ENCODE results near the gene CAPN8.

The CAPN8 gene

DNA sequence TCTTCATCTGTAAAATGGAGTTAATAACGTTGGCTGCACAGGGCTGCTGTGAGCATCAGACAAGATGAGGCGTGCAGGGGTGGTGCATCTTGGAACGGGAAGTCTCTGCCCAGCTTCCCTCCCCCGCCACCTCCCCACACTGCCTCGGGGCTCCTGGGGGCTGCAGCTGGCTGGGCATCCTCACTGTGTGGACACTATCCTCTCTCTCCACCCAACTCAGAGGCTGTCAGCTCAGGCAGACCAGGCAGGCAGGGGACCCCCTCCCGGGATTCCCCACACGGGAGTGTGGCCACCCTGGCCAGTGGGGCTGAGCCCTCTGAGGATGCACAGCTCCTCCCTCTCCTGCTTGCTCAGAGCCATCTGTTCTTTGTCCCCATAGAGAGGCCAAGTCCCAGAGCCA is 149.6 kb downstream of the CAPN8 start:
- Histone ChIP-seq H3K27me3 (no peaks in the 10 kb centered on the region; the same call in 1 of the 2 replicates), H3K36me3 (no peaks in the 10 kb centered on the region), H3K4me3 (ENCODE audit: low read depth, low read length) (no peak overlapping the region), H3K4me1 (no peaks in the 10 kb centered on the region), H3K9me3 (no peaks in the 10 kb centered on the region)
- no peak for DNase-seq
- TF ChIP-seq, protein P1, sequence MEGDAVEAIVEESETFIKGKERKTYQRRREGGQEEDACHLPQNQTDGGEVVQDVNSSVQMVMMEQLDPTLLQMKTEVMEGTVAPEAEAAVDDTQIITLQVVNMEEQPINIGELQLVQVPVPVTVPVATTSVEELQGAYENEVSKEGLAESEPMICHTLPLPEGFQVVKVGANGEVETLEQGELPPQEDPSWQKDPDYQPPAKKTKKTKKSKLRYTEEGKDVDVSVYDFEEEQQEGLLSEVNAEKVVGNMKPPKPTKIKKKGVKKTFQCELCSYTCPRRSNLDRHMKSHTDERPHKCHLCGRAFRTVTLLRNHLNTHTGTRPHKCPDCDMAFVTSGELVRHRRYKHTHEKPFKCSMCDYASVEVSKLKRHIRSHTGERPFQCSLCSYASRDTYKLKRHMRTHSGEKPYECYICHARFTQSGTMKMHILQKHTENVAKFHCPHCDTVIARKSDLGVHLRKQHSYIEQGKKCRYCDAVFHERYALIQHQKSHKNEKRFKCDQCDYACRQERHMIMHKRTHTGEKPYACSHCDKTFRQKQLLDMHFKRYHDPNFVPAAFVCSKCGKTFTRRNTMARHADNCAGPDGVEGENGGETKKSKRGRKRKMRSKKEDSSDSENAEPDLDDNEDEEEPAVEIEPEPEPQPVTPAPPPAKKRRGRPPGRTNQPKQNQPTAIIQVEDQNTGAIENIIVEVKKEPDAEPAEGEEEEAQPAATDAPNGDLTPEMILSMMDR (IDR thresholded peaks at IDR 0.05; ENCODE audit: low read depth, low read length): no peak

DNA sequence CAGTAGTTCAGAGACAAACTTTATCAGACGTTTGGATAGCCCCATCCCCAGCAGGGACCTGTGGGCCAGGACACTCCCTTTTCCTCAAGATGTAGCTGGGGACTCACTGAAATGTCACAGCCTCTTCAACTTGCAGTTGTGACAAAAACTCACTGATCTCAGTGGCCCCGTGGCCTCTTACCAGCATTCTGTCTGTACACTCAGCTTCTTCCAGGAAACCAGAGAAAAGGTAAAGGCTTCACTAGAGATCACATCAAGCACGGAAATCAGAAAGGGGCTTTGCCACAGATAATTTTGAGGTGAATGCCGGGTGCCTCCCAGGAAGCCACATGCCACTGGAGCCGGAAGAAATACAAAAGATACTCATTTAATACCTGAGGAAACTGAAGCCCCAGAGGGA is 150.1 kb downstream of the CAPN8 start:
- Histone ChIP-seq H3K9me3 (no peaks in the 10 kb centered on the region; the same call in 1 of the 2 replicates), H3K4me3 (ENCODE audit: low read depth, low read length) (no peak overlapping the region), H3K36me3 (no peaks in the 10 kb centered on the region), H3K27me3 (no peaks in the 10 kb centered on the region; the same call in 1 of the 2 replicates), H3K4me1 (no peaks in the 10 kb centered on the region)
- DNase-seq: no peak
- TF ChIP-seq, protein P1 (IDR thresholded peaks at IDR 0.05; ENCODE audit: low read depth, low read length): no peak

DNA sequence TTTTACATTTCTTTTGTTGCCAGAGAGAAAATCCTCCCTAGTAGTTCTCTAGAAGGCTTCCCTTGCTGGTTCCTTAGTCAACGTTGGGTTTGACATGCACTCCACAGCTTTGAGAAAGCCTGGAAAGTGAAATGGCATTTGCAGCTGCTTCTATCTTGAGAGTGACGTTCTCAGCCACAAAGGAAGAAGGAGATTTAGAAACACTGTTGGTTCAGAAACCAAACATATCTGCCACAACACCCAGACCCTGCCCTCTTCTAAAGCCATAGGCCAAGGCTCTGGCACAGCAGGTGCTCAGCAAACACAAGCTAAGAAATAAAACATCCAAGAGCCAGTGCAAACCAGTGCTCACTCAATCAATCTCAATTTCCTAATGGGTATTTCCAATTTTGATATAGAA is 150.9 kb downstream of the CAPN8 start:
- H3K27me3 ChIP-seq: no peaks in the 10 kb centered on the region; the same call in 1 of the 2 replicates
- no peaks in the 10 kb centered on the region; the same call in 1 of the 2 replicates for H3K9me3 ChIP-seq
- TF ChIP-seq, protein P1 (IDR thresholded peaks at IDR 0.05; ENCODE audit: low read depth, low read length): no peak
- no peak for DNase-seq
- no peak overlapping the region for H3K4me3 ChIP-seq (ENCODE audit: low read depth, low read length)
- H3K36me3 ChIP-seq: no peaks in the 10 kb centered on the region
- no peaks in the 10 kb centered on the region for H3K4me1 ChIP-seq

DNA sequence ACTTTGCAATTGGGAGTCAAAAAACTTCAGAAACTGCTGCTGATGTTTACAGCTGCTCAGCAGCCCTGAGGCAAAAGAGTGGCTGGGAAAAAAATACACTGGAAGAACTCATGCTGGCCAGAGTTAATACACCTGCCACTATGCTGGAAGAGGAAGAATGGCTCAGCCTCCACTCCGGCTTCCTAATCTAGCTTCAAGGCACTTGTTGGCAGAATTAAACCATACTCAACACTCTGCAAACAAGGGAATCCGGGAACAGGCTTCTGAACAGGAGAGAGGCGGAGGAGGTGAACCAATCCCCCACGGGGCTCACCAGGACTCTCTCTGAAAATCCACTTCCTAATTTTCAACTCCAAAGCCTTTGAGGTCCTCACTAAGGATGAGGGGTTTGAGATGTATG is 152.2 kb downstream of the CAPN8 start:
- Histone ChIP-seq H3K36me3 (no peaks in the 10 kb centered on the region), H3K27me3 (no peaks in the 10 kb centered on the region; the same call in 1 of the 2 replicates), H3K4me1 (no peaks in the 10 kb centered on the region), H3K9me3 (no peaks in the 10 kb centered on the region; the same call in 1 of the 2 replicates), H3K4me3 (ENCODE audit: low read depth, low read length) (no peak overlapping the region)
- TF ChIP-seq, protein P1 (IDR thresholded peaks at IDR 0.05; ENCODE audit: low read depth, low read length): no peak
- no peak for DNase-seq

DNA sequence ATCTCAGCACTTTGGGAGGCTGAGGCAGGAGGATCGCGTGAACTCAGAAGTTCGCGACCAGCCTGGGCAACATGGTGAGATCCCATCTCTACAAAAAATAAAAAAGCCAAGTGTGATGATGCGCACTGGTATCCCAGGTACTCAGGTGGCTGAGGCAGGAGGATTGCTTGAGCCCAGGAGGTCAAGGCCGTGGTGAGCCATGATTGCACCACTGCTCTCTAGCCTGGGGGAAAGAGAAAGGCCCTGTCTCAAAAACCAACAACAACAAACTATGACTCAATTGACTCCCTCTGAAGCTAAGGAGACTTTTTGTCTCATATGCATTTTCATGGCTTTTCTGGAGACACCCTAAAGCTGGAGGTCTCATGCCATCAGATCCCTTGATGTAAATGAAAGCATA is 153.4 kb downstream of the CAPN8 start:
- TF ChIP-seq, protein P1 (IDR thresholded peaks at IDR 0.05; ENCODE audit: low read depth, low read length): no peak
- H3K4me3 ChIP-seq (ENCODE audit: low read depth, low read length): no peak overlapping the region
- H3K9me3 ChIP-seq: no peaks in the 10 kb centered on the region; the same call in 1 of the 2 replicates
- no peaks in the 10 kb centered on the region for H3K4me1 ChIP-seq
- no peaks in the 10 kb centered on the region for H3K36me3 ChIP-seq
- no peak for DNase-seq
- H3K27me3 ChIP-seq: no peaks in the 10 kb centered on the region; the same call in 1 of the 2 replicates

DNA sequence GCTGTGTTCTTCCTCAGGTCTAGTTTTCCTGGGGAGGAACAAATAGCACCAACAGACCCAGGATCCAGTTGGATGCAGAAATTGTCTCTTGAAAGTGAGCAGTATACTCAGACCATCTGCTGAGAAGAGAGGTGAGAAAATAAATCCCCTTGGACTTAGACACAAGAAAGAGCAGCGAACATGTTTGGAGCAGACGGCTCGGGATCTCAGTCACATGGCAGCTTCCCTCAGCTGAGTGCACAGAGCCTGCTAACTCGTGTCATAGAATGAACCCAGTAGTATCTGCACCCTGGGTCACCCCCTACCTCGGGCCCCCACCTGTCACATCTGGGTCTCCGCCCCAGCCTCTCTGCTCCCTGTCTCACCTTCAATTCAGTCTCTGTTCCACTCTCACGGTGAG is 156.7 kb downstream of the CAPN8 start:
- TF ChIP-seq, protein P1 (IDR thresholded peaks at IDR 0.05; ENCODE audit: low read depth, low read length): no peak
- Histone ChIP-seq H3K4me1 (no peaks in the 10 kb centered on the region; the same call in 1 of the 2 replicates), H3K36me3 (no peaks in the 10 kb centered on the region), H3K9me3 (no peaks in the 10 kb centered on the region; the same call in 1 of the 2 replicates), H3K27me3 (no peaks in the 10 kb centered on the region), H3K4me3 (ENCODE audit: low read depth, low read length) (no peak overlapping the region)
- DNase-seq: no peak

All from BE2C (cell line).